GM12878 (cell line): ENCODE data around the gene TMEM50B.

ENCODE experiments used
- HCFC1 ChIP-seq: fragments of 150-350 bp; IDR thresholded peaks from 2 replicates; pipeline ENCODE4 v1.6.1; 2014; ENCODE audit warnings: low read length
- HDAC2 ChIP-seq: fragments of 200-600 bp; sonication (generic); IDR thresholded peaks from 2 replicates; pipeline ENCODE4 v1.6.1; 2017
- HDGF ChIP-seq: fragments of 450-650 bp; IDR thresholded peaks from 2 replicates; pipeline ENCODE4 v1.6.1; 2016; ENCODE audit warnings: antibody characterized with exemption
- NR2C2 ChIP-seq: IDR thresholded peaks from 2 replicates; pipeline ENCODE4 v1.6.1; 2011; ENCODE audit warnings: borderline replicate concordance, low read depth; ENCODE audit not compliant: control insufficient read depth, insufficient read length
- POLR2A ChIP-seq: IDR thresholded peaks from 2 replicates; pipeline ENCODE4 v1.6.1; 2011; ENCODE audit warnings: low read depth, mild to moderate bottlenecking, low read length
- POLR2AphosphoS2 ChIP-seq: IDR thresholded peaks from 2 replicates; pipeline ENCODE4 v1.6.1; 2011; ENCODE audit warnings: low read depth, mild to moderate bottlenecking, low read length, improper control_type of control experiment, moderate library complexity
- ZNF274 ChIP-seq: IDR thresholded peaks from one replicate; pipeline ENCODE4 v1.8.0; 2011; ENCODE audit not compliant: insufficient read length, insufficient read depth
- TF ChIP-seq, protein P1 (sequence below), 3 experiments: IDR thresholded peaks in 2 of 3; conservative IDR thresholded peaks in 1 of 3; 2 replicates each; pipeline ENCODE4 v1.5.1; 2011; ENCODE audit warnings: low read depth in 3 of 3, low read length in 3 of 3, mild to moderate bottlenecking in 3 of 3, control low read depth in 2 of 3, moderate library complexity in 2 of 3, inconsistent platforms in 1 of 3, mixed read lengths in 1 of 3; ENCODE audit not compliant: control insufficient read depth in 2 of 3, insufficient read depth in 1 of 3; ENCODE audit errors: extremely low read depth in 1 of 3

DNA sequence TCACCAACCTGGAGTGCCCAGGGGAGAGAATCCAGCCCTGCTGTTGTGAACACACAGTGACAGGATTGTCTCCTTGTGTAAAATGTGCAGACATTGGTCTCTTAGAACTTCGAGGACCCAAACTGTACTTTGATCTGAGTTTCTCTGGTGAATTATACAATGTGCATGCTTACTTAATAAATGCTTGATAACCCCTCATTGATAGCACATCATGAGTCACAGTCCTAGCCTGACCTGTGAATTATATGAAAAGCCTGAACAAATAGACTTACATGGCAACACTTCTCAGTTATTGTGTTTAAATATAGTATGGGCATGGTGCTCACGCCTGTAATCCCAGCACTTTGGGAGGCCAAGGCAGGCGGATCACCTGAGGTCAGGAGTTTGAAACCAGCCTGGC lies 53.9 kb downstream of the TMEM50B start:
- TF ChIP-seq NR2C2 (no peak), POLR2A (no peak), HDAC2 (no peak), POLR2AphosphoS2 (no peak), ZNF274 (no peak), HDGF (no peak), HCFC1 (no peak)
- TF ChIP-seq, protein P1, sequence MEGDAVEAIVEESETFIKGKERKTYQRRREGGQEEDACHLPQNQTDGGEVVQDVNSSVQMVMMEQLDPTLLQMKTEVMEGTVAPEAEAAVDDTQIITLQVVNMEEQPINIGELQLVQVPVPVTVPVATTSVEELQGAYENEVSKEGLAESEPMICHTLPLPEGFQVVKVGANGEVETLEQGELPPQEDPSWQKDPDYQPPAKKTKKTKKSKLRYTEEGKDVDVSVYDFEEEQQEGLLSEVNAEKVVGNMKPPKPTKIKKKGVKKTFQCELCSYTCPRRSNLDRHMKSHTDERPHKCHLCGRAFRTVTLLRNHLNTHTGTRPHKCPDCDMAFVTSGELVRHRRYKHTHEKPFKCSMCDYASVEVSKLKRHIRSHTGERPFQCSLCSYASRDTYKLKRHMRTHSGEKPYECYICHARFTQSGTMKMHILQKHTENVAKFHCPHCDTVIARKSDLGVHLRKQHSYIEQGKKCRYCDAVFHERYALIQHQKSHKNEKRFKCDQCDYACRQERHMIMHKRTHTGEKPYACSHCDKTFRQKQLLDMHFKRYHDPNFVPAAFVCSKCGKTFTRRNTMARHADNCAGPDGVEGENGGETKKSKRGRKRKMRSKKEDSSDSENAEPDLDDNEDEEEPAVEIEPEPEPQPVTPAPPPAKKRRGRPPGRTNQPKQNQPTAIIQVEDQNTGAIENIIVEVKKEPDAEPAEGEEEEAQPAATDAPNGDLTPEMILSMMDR (IDR thresholded peaks at IDR 0.05 in 2 of 3, conservative IDR thresholded peaks at IDR 0.05 in 1 of 3; ENCODE audit: control insufficient read depth in 2 of 3, extremely low read depth in 1 of 3, insufficient read depth in 1 of 3, low read depth in 3 of 3, low read length in 3 of 3) = no peak
